ENCODE measurements around the gene ZMYND8. TPM values are rescaled to one million over a fixed set of nuclear protein-coding genes. Genes with fewer than 3 reads are reported as not detected.

The ZMYND8 gene
- polyA plus RNA-seq, 1 donor from 2014 or later = 16.8 TPM

DNA sequence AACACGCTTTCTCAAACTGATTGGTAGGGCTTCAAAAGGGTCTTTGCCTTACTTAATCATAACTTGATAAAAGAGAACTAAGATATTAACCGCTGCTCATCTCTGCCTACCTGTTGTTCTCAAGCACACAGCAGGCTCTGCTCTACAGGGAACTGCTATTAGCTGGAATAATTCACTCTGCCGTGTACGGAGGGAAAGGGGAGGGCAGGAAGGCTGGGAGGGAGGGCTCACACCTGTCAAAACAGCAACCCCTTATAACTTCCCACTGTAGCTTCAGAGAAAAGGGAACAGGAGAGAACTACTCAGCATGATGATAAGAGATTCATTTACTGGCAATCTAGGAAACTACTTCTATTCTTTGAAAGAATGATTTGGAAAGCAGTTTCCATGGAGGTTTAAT lies 75.1 kb downstream of the ZMYND8 start:
- H4K20me1 ChIP-seq (ENCODE audit: insufficient read depth) = no peaks in the 10 kb centered on the region
- H3K79me2 ChIP-seq (replicated peaks; ENCODE audit: insufficient read depth, low read length) = no peaks in the 10 kb centered on the region
- no peak overlapping the region for H3K9ac ChIP-seq (ENCODE audit: low read length)
- H3K9me3 ChIP-seq (ENCODE audit: low read length) = no peaks in the 10 kb centered on the region
- peak overlapping the region; percentile 14 for H3K4me3 ChIP-seq (ENCODE audit: low read length)
- H2AFZ ChIP-seq (ENCODE audit: low read depth, low read length) = no peak overlapping the region
- H3K36me3 ChIP-seq (ENCODE audit: insufficient read depth, low read length) = peaks cover under 1% of the 10 kb centered on the region
- no peak overlapping the region for H3K4me2 ChIP-seq (ENCODE audit: low read length)
- no peaks in the 10 kb centered on the region for H3K9me2 ChIP-seq (ENCODE audit: insufficient read depth, low read length)
- H3K27me3 ChIP-seq (ENCODE audit: insufficient read depth, low read depth, low read length) = no peaks in the 10 kb centered on the region
- TF ChIP-seq CTCF (IDR thresholded peaks at IDR 0.05; ENCODE audit: poor library complexity, severe bottlenecking) (no peak), EZH2 (IDR thresholded peaks at IDR 0.05; ENCODE audit: borderline replicate concordance, insufficient read depth, low read length, poor library complexity, severe bottlenecking) (no peak), POLR2AphosphoS5 (IDR thresholded peaks at IDR 0.05) (peak; percentile 62), EP300 (conservative IDR thresholded peaks at IDR 0.05; ENCODE audit: poor library complexity, severe bottlenecking) (no peak)
- peaks cover 4% of the 10 kb centered on the region for H3F3A ChIP-seq (ENCODE audit: insufficient read depth, low read length, poor library complexity, severe bottlenecking)
- H3K27ac ChIP-seq (ENCODE audit: low read length) = peak overlapping the region; percentile 35

DNA sequence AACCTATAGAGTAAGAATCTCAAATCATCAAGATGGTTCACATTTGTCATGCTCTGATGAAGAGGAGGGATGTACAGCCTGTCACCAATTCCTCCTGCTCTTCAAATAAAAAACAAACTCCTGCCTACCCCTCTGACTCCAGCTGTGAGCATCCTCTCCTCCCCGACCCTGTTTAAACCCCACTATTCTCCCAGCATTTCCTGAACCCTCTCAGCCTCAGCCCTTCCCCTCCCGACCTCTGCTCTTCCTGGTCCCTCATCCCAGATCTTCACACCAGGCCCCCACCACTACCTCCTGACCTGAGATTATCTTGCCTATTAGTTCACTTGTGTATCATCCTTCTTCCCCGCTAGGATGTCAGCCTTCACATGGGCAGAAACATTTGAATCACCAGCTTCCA lies 75.8 kb downstream of the ZMYND8 start:
- TF ChIP-seq MXI1 (conservative IDR thresholded peaks at IDR 0.05; ENCODE audit: poor library complexity, severe bottlenecking) (no peak), EZH2 (IDR thresholded peaks at IDR 0.05; ENCODE audit: borderline replicate concordance, insufficient read depth, low read length, poor library complexity, severe bottlenecking) (no peak), EP300 (conservative IDR thresholded peaks at IDR 0.05; ENCODE audit: poor library complexity, severe bottlenecking) (no peak), POLR2AphosphoS5 (IDR thresholded peaks at IDR 0.05) (no peak), SMC3 (conservative IDR thresholded peaks at IDR 0.05; ENCODE audit: poor library complexity) (no peak), REST (IDR thresholded peaks at IDR 0.05; ENCODE audit: borderline replicate concordance) (no peak), TAF1 (IDR thresholded peaks at IDR 0.05; ENCODE audit: low read depth) (no peak), RAD21 (conservative IDR thresholded peaks at IDR 0.05) (no peak), CTCF (IDR thresholded peaks at IDR 0.05; ENCODE audit: poor library complexity, severe bottlenecking) (no peak)
- no peak overlapping the region for H2AFZ ChIP-seq (ENCODE audit: low read depth, low read length)
- no peak overlapping the region for H3K27ac ChIP-seq (ENCODE audit: low read length)
- peak overlapping the region; percentile 14 for H3K4me3 ChIP-seq (ENCODE audit: low read length)
- no peaks in the 10 kb centered on the region for H4K20me1 ChIP-seq (ENCODE audit: insufficient read depth)
- H3K4me2 ChIP-seq (ENCODE audit: low read length) = no peak overlapping the region
- H3K79me2 ChIP-seq (replicated peaks; ENCODE audit: insufficient read depth, low read length) = no peaks in the 10 kb centered on the region
- no peaks in the 10 kb centered on the region for H3K27me3 ChIP-seq (ENCODE audit: insufficient read depth, low read depth, low read length)
- no peaks in the 10 kb centered on the region for H3K9me2 ChIP-seq (ENCODE audit: insufficient read depth, low read length)
- no peaks in the 10 kb centered on the region for H3K9me3 ChIP-seq (ENCODE audit: low read length)
- peaks cover 4% of the 10 kb centered on the region for H3F3A ChIP-seq (ENCODE audit: insufficient read depth, low read length, poor library complexity, severe bottlenecking)
- no peak overlapping the region for H3K9ac ChIP-seq (ENCODE audit: low read length)
- peaks cover 8% of the 10 kb centered on the region for H3K36me3 ChIP-seq (ENCODE audit: insufficient read depth, low read length)
